ENCODE measurements around the gene FCER2. TPM values are rescaled to one million over a fixed set of nuclear protein-coding genes. Genes with fewer than 3 reads are reported as not detected.

The FCER2 gene
- total RNA-seq, 1 experiment from 2014 or later, result not detected

DNA sequence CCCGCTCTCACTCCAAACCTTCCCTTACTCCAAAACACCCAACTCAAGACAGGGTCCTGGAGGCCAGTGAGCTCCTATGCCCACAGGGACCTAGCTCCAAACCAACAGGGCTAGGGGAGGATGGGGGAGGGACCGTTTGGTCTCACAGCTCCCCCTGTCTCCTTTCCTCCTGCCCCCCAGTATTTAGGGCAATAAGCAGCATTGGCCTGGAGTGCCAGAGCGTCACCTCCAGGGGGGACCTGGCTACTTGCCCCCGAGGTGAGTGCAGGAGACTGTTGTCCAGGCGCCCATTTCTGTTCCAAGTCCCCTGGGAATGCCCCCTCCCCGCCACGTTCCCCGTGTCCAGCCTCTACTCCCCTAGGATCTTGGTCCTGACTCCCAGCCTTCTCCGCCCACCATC lies 32.3 kb downstream of the FCER2 start:
- H2AFZ ChIP-seq (ENCODE audit: low read length), result no peak overlapping the region

More for the DNA sequence above, 32.3 kb downstream of the FCER2 start:
- no peak overlapping the region for H3K27ac Mint-ChIP-seq
- H2BK120ac ChIP-seq (ENCODE audit: low read depth, low read length, poor library complexity, severe bottlenecking), result no peak overlapping the region
- H2BK20ac ChIP-seq (ENCODE audit: low read depth, low read length, poor library complexity, severe bottlenecking), result no peak overlapping the region
- no peak overlapping the region for H3K23ac ChIP-seq (ENCODE audit: insufficient read length, low read depth, low read length)
- no peak overlapping the region for H3K9ac ChIP-seq (ENCODE audit: extremely low read depth, insufficient read length, low read length)
- H3K23me2 ChIP-seq (ENCODE audit: insufficient read length, low read depth, low read length, poor library complexity, severe bottlenecking), result peaks cover 6% of the 10 kb centered on the region
- H3K18ac ChIP-seq (ENCODE audit: insufficient read length, low read depth, low read length), result no peak overlapping the region
- no peak overlapping the region for H2AK5ac ChIP-seq (ENCODE audit: insufficient read length, low read length)
- no peak overlapping the region for H3K56ac ChIP-seq (ENCODE audit: insufficient read length, low read depth, low read length)
- no peak overlapping the region for H3T11ph ChIP-seq (ENCODE audit: low read length)
- H3K27me3 Mint-ChIP-seq (ENCODE audit: low read depth), result peaks cover 90% of the 10 kb centered on the region
- H3K27me3 ChIP-seq (ENCODE audit: insufficient read depth, low read length), result peaks cover 2% of the 10 kb centered on the region; the same call in 1 of the 2 replicates
- no peaks in the 10 kb centered on the region for H3K79me1 ChIP-seq (ENCODE audit: insufficient read depth, low read depth, low read length, poor library complexity, severe bottlenecking)
- no CpG with 5 or more reads among the region's 9 CpGs for WGBS (ENCODE audit: extremely low coverage, insufficient read length, low lambda C conversion rate)
- H2BK12ac ChIP-seq (ENCODE audit: insufficient read length, low read depth, low read length), result no peak overlapping the region
- H4K20me1 ChIP-seq (ENCODE audit: control insufficient read depth, insufficient read depth, insufficient read length), result no peaks in the 10 kb centered on the region
- H3K4me3 Mint-ChIP-seq, result peak overlapping the region; percentile 77 to 93
- H3K9me3 ChIP-seq (ENCODE audit: control insufficient read depth, low read depth, low read length), result no peaks in the 10 kb centered on the region
- no peak overlapping the region for H3K27ac ChIP-seq (ENCODE audit: insufficient read length, low read depth, low read length)
- H4K8ac ChIP-seq (replicated peaks; ENCODE audit: insufficient read length, low read depth, low read length), result no peak overlapping the region
- H4K91ac ChIP-seq (ENCODE audit: insufficient read length, low read depth, low read length), result no peak overlapping the region
- no peak overlapping the region for H2BK5ac ChIP-seq (ENCODE audit: insufficient read length, low read length)
- H3K14ac ChIP-seq (ENCODE audit: insufficient read depth, low read length), result no peak overlapping the region
- no peak overlapping the region for H4K5ac ChIP-seq (ENCODE audit: insufficient read length, low read depth, low read length)
- no peaks in the 10 kb centered on the region for H3K4me1 ChIP-seq (ENCODE audit: insufficient read depth, low read length)
- peak overlapping the region; percentile 57 for H3K4me2 ChIP-seq (ENCODE audit: insufficient read depth, insufficient read length, low read length)
- peaks cover 0 to 12% of the 10 kb centered on the region in 2 experiments; a peak in 3 of 4 replicates for H3K4me1 Mint-ChIP-seq
- H3K9me3 Mint-ChIP-seq, result peaks cover 0 to 7% of the 10 kb centered on the region in 2 experiments; a peak in 2 of 5 replicates
- H3K4ac ChIP-seq (ENCODE audit: low read depth, low read length), result no peak overlapping the region
- no peak overlapping the region for H2BK15ac ChIP-seq (ENCODE audit: low read depth, low read length)
- DNase-seq, result no peak
- TF ChIP-seq, protein P1, sequence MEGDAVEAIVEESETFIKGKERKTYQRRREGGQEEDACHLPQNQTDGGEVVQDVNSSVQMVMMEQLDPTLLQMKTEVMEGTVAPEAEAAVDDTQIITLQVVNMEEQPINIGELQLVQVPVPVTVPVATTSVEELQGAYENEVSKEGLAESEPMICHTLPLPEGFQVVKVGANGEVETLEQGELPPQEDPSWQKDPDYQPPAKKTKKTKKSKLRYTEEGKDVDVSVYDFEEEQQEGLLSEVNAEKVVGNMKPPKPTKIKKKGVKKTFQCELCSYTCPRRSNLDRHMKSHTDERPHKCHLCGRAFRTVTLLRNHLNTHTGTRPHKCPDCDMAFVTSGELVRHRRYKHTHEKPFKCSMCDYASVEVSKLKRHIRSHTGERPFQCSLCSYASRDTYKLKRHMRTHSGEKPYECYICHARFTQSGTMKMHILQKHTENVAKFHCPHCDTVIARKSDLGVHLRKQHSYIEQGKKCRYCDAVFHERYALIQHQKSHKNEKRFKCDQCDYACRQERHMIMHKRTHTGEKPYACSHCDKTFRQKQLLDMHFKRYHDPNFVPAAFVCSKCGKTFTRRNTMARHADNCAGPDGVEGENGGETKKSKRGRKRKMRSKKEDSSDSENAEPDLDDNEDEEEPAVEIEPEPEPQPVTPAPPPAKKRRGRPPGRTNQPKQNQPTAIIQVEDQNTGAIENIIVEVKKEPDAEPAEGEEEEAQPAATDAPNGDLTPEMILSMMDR (conservative IDR thresholded peaks at IDR 0.05), result no peak
- no peaks in the 10 kb centered on the region; a peak in 1 of 7 replicates for H3K36me3 Mint-ChIP-seq (ENCODE audit: insufficient read depth in 1 of 3, low read depth in 3 of 3)
- H3K79me2 ChIP-seq (ENCODE audit: insufficient read depth, low read length), result no peaks in the 10 kb centered on the region
